Left lung (tissue), 10 donors: Measurements from ENCODE around the gene GLDN. TPM values are rescaled to one million over a fixed set of nuclear protein-coding genes. Genes with fewer than 3 reads are reported as not detected.

Experiments used
- ATAC-seq: fragments of 200-7000 bp; cut with Tn5 transposase; one replicate; pipeline ENCODE4 v1.9.1; 2020; ENCODE audit warnings: moderate library complexity
- DNase-seq, 4 donors: peaks; one replicate each; pipeline ENCODE4 v3.0.0-alpha.2; 2013 to 2020
- H3K27ac ChIP-seq, 2 donors: fragments of 200-600 bp; sonication (generic) in 1 of 2; one replicate each; pipeline versions ENCODE4 v1.5.0 to v1.8.0; 2020 to 2021
- H3K27me3 ChIP-seq, 2 donors: fragments of 200-600 bp; sonication (generic) in 1 of 2; one replicate each; pipeline versions ENCODE4 v1.5.0 to v1.8.0; 2020 to 2021
- H3K36me3 ChIP-seq, 2 donors: fragments of 200-600 bp; sonication (generic) in 1 of 2; one replicate each; pipeline versions ENCODE4 v1.5.0 to v1.8.0; 2020 to 2021
- H3K4me1 ChIP-seq, 2 donors: fragments of 200-600 bp; one replicate each; pipeline ENCODE4 v1.8.0; 2021
- H3K4me3 ChIP-seq, 2 donors: fragments of 200-600 bp; sonication (generic) in 1 of 2; one replicate each; pipeline versions ENCODE4 v1.5.0 to v1.8.0; 2020 to 2021; ENCODE audit warnings: mild to moderate bottlenecking in 1 of 2
- H3K9me3 ChIP-seq, 2 donors: fragments of 200-600 bp; sonication (generic) in 1 of 2; one replicate each; pipeline versions ENCODE4 v1.5.0 to v1.8.0; 2020 to 2021
- intact Hi-C, 2 donors: fragments of 100-400 bp; cut with DNase I; formaldehyde crosslinking; loops; one replicate each; pipeline versions ENCODE4 v1.11.2 to v1.14.2; 2022
- microRNA-seq, 2 donors: library from miRNA; unstranded; fragments of <30 nt; microRNA quantifications; one replicate each; pipeline ENCODE4, GENCODE V29; 2019
- polyA plus RNA-seq, 6 donors: library from polyadenylated mRNA; unstranded; fragments of 120-200 nt; gene quantifications; one replicate each; pipeline ENCODE4 v1.2.1, GENCODE V29; 2013; ENCODE audit not compliant: insufficient read length in 6 of 6
- total RNA-seq, 2 donors: library from RNA; stranded (reverse); fragmentation: NEBNext Ultra II Directional; extraction: Animal tissue kit (Norgen Biotek cat#: 25700); gene quantifications; one replicate each; pipeline ENCODE4 v1.2.1, GENCODE V29; 2021
- TF ChIP-seq, protein P1 (sequence below), 2 donors: fragments of 200-600 bp; sonication (generic) in 1 of 2; IDR thresholded peaks; one replicate each; pipeline versions ENCODE4 v1.5.0 to v1.8.0; 2021; ENCODE audit warnings: antibody characterized with exemption in 2 of 2
- donor health status: DM: no; HTN: yes; CAD: no.
- donor health status: DM: no; HTN: no; CAD: no.

GLDN gene
- total and polyA plus RNA-seq, 8 donors: 0.12 to 58.6 (median 0.25) TPM

- intact Hi-C loops: no loop called here
- Histone ChIP-seq H3K4me1 (no peaks in the 10 kb centered on the region), H3K4me3 (no peak overlapping the region), H3K36me3 (peaks cover 0 to 79% of the 10 kb centered on the region in 2 donors), H3K27me3 (no peaks in the 10 kb centered on the region), H3K9me3 (no peaks in the 10 kb centered on the region), H3K27ac (no peak overlapping the region)
- TF ChIP-seq, protein P1, sequence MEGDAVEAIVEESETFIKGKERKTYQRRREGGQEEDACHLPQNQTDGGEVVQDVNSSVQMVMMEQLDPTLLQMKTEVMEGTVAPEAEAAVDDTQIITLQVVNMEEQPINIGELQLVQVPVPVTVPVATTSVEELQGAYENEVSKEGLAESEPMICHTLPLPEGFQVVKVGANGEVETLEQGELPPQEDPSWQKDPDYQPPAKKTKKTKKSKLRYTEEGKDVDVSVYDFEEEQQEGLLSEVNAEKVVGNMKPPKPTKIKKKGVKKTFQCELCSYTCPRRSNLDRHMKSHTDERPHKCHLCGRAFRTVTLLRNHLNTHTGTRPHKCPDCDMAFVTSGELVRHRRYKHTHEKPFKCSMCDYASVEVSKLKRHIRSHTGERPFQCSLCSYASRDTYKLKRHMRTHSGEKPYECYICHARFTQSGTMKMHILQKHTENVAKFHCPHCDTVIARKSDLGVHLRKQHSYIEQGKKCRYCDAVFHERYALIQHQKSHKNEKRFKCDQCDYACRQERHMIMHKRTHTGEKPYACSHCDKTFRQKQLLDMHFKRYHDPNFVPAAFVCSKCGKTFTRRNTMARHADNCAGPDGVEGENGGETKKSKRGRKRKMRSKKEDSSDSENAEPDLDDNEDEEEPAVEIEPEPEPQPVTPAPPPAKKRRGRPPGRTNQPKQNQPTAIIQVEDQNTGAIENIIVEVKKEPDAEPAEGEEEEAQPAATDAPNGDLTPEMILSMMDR (IDR thresholded peaks at IDR 0.05): no peak
- DNase-seq (no peak), ATAC-seq (no peak)
Observed at GRCh38 chr15:51448622-51449399, 107.4 kb downstream of the GLDN start.

DNA sequence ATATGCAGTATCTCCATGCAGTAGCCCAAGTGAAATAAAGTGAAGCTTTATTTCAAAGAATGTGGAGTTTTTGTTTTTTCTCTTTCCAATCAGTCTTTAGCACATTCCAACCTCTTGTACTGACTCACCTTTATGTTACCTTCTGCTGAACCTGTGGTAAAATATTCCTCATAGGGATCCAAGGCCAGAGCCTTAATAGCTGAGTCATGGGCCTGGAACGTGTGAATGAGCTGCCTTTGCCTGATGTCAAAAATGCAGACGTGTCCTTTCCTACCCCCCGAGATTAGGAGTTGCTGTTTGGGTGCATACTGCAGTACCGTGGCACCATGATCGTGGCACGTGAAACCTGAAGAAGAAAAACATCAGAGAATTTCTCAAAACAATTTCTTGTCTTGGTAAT, 108.5 kb downstream of the GLDN start:
- no peaks in the 10 kb centered on the region for H3K9me3 ChIP-seq
- H3K27me3 ChIP-seq: no peaks in the 10 kb centered on the region
- H3K4me3 ChIP-seq: no peak overlapping the region
- H3K4me1 ChIP-seq: no peaks in the 10 kb centered on the region
- TF ChIP-seq, protein P1 (IDR thresholded peaks at IDR 0.05): no peak
- intact Hi-C loops: no loop called here
- H3K27ac ChIP-seq: no peak overlapping the region
- H3K36me3 ChIP-seq: peaks cover 0 to 91% of the 10 kb centered on the region in 2 donors
- DNase-seq: no peak
- no peak for ATAC-seq

Small RNA genes within 50 kb of the gene (microRNA-seq; reads per million reads assigned to microRNA genes)
- 0 reads per million in 2 donors for gene MIR7973-1
- 0 reads per million in 2 donors for gene MIR7973-2

Other genes starting within 250 kb of the GLDN start
- gene TNFAIP8L3, start 246.7 kb upstream of the GLDN start, total RNA-seq: 10 to 100 TPM in 1 of 2 donors, 1 to 10 TPM in 1; 3.7 to 25.0 TPM
- 1 to 10 TPM; 3.0 to 5.6 (median 4.4) TPM for gene TNFAIP8L3, start 246.7 kb upstream of the GLDN start, polyA plus RNA-seq
- 1 to 10 TPM in 1 of 2 donors, under 1 TPM in 1; 0.96 to 7.1 TPM for gene CYP19A1, start 3.1 kb upstream of the GLDN start, total RNA-seq
- under 1 TPM in 4 of 6 donors, not detected in 2; 0.13 to 0.73 (median 0.20) TPM for gene CYP19A1, start 3.1 kb upstream of the GLDN start, polyA plus RNA-seq